Trophoblast cell (in vitro differentiated cells and primary cell): Measurements from ENCODE around the gene TSC22D2.

Experiments used
- DNase-seq, 2 donors: peaks; one replicate each; pipeline ENCODE4 v3.0.0-alpha.2; 2016
- H2AFZ ChIP-seq: 2 replicates; pipeline ENCODE4 v1.6.1; 2013; ENCODE audit warnings: low read length, moderate library complexity, mild to moderate bottlenecking; ENCODE audit not compliant: insufficient read depth, poor library complexity
- H2AK5ac ChIP-seq: 2 replicates; pipeline ENCODE4 v1.6.1; 2013; ENCODE audit warnings: mild to moderate bottlenecking, low read length
- H2BK120ac ChIP-seq: 2 replicates; pipeline ENCODE4 v1.6.1; 2013; ENCODE audit warnings: low read length, mild to moderate bottlenecking, moderate library complexity; ENCODE audit not compliant: insufficient read depth, poor library complexity
- H2BK12ac ChIP-seq: 2 replicates; pipeline ENCODE4 v1.6.1; 2013; ENCODE audit warnings: mild to moderate bottlenecking, low read length, moderate library complexity
- H2BK5ac ChIP-seq: 2 replicates; pipeline ENCODE4 v1.6.1; 2013; ENCODE audit warnings: low read length, low read depth, moderate library complexity, mild to moderate bottlenecking; ENCODE audit not compliant: poor library complexity
- H3K14ac ChIP-seq: 2 replicates; pipeline ENCODE4 v1.6.1; 2013; ENCODE audit warnings: mild to moderate bottlenecking, low read length
- H3K18ac ChIP-seq: 2 replicates; pipeline ENCODE4 v1.6.1; 2013; ENCODE audit warnings: mild to moderate bottlenecking, low read length
- H3K23ac ChIP-seq: 2 replicates; pipeline ENCODE4 v1.6.1; 2013; ENCODE audit warnings: low read length
- H3K27ac ChIP-seq: 2 replicates; pipeline ENCODE4 v1.5.1; 2013; ENCODE audit warnings: low read depth, mild to moderate bottlenecking, inconsistent platforms, low read length, moderate library complexity
- H3K27me3 ChIP-seq: 2 replicates; pipeline ENCODE4 v1.6.1; 2013; ENCODE audit warnings: inconsistent platforms, mild to moderate bottlenecking, low read length, moderate library complexity; ENCODE audit not compliant: insufficient read depth
- H3K36me3 ChIP-seq, 2 experiments: 1 replicate in 1 of 2; 2 replicates in 1 of 2; pipeline ENCODE4 v1.6.1; 2013; ENCODE audit warnings: low read length in 2 of 2, mild to moderate bottlenecking in 2 of 2, moderate library complexity in 1 of 2; ENCODE audit not compliant: insufficient read depth in 2 of 2, control insufficient read depth in 1 of 2
- H3K4ac ChIP-seq: 2 replicates; pipeline ENCODE4 v1.6.1; 2013; ENCODE audit warnings: low read depth, mild to moderate bottlenecking, low read length, moderate library complexity
- H3K4me1 ChIP-seq, 2 experiments: 1 replicate in 1 of 2; 2 replicates in 1 of 2; pipeline ENCODE4 v1.6.1; 2013; ENCODE audit warnings: low read length in 2 of 2, mild to moderate bottlenecking in 2 of 2, moderate library complexity in 1 of 2; ENCODE audit not compliant: insufficient read depth in 2 of 2, control insufficient read depth in 1 of 2
- H3K4me2 ChIP-seq: 2 replicates; pipeline ENCODE4 v1.6.1; 2013; ENCODE audit warnings: inconsistent platforms, mild to moderate bottlenecking, low read length, moderate library complexity
- H3K4me3 ChIP-seq: 2 replicates; pipeline ENCODE4 v1.5.1; 2013; ENCODE audit warnings: mild to moderate bottlenecking, low read depth, low read length, inconsistent platforms
- H3K79me1 ChIP-seq: one replicate; pipeline ENCODE4 v1.6.1; 2013; ENCODE audit warnings: low read length
- H3K79me2 ChIP-seq: 2 replicates; pipeline ENCODE4 v1.6.1; 2013; ENCODE audit warnings: low read length, mild to moderate bottlenecking; ENCODE audit not compliant: control insufficient read depth, insufficient read depth, poor library complexity
- H3K9ac ChIP-seq: 2 replicates; pipeline ENCODE4 v1.6.1; 2013; ENCODE audit warnings: mild to moderate bottlenecking, low read length
- H3K9me3 ChIP-seq: 2 replicates; pipeline ENCODE4 v1.6.1; 2013; ENCODE audit warnings: low read depth, mild to moderate bottlenecking, control low read depth, inconsistent platforms, low read length; ENCODE audit not compliant: insufficient read depth
- H4K12ac ChIP-seq: 2 replicates; pipeline ENCODE4 v1.6.1; 2013; ENCODE audit warnings: low read depth, mild to moderate bottlenecking, low read length, moderate library complexity
- H4K8ac ChIP-seq: 2 replicates; pipeline ENCODE4 v1.6.1; 2013; ENCODE audit warnings: low read depth, mild to moderate bottlenecking, low read length, moderate library complexity
- H4K91ac ChIP-seq: one replicate; pipeline ENCODE4 v1.6.1; 2013; ENCODE audit warnings: low read depth, mild to moderate bottlenecking, low read length, moderate library complexity
- WGBS: extraction: QIAGEN DNeasy Blood & Tissue Kit; methylation state at CpG from one replicate; pipeline ENCODE4 v1.1.7; 2013; ENCODE audit warnings: missing lambda C conversion rate; ENCODE audit not compliant: insufficient read length, insufficient coverage; ENCODE audit errors: extremely low coverage; 5-methylcytosine and 5-hydroxymethylcytosine counted together

The TSC22D2 gene

DNA sequence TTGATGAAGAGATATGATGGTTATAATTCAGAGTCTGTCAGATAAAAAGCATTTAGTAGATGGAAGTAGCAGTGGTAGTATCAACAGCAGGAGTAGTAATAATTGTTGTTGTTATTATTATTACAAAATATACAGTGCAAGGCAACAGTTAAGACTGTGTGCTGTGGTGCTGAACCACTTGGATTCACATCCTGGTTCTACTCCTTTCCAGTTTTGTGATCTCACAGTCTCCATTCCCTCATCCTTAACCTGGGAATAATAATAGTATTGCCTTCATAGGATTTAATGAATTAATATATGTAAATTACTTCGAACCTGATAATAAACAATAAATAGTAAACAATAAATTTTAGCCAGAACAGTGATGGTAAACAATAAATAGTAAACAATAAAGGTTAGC is 37.1 kb upstream of the TSC22D2 start:
- no peak overlapping the region for H3K4ac ChIP-seq
- H3K9ac ChIP-seq, result no peak overlapping the region
- no peak overlapping the region for H3K18ac ChIP-seq
- H3K27ac ChIP-seq, result no peak overlapping the region
- no peak overlapping the region for H4K8ac ChIP-seq
- no peak overlapping the region for H3K23ac ChIP-seq
- peaks cover 0 to 12% of the 10 kb centered on the region in 2 experiments for H3K4me1 ChIP-seq
- no peak overlapping the region for H2BK120ac ChIP-seq
- no peak overlapping the region for H3K4me2 ChIP-seq
- no peaks in the 10 kb centered on the region for H3K79me2 ChIP-seq
- no peak overlapping the region for H4K12ac ChIP-seq
- H3K14ac ChIP-seq, result no peak overlapping the region
- no peak overlapping the region for H2BK5ac ChIP-seq
- H3K9me3 ChIP-seq, result no peaks in the 10 kb centered on the region
- no peaks in the 10 kb centered on the region for H3K36me3 ChIP-seq
- DNase-seq, result no peak
- no peak overlapping the region for H2BK12ac ChIP-seq
- H4K91ac ChIP-seq, result no peak overlapping the region
- H2AFZ ChIP-seq, result no peak overlapping the region
- H3K27me3 ChIP-seq, result no peaks in the 10 kb centered on the region
- no peak overlapping the region for H2AK5ac ChIP-seq
- WGBS, result no CpG with 5 or more reads among the region's 1 CpG
- no peak overlapping the region for H3K4me3 ChIP-seq
- H3K79me1 ChIP-seq, result peaks cover 16% of the 10 kb centered on the region

DNA sequence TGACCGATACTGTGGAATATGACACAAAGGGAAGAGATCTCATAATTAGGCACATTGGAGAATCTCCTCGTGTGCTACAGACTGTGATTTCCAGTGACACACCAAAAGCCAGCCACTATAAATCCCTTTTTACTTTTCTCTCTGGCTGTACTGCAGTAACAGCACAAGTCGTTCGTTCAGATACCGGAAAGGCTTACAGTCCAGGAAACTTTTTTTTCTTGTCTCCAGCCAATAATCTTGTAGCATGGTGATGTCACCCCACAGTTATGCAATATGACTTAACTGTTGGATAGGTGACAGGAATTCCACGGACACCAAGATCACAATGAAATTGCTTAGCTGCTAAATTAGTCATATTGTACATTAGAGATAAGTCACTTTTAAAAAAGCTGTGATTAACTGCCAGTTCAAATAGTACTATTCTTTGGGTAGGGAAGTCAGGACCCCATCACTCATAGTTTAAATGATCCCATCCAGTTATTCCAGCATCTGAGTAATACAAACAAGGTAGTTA is 36.3 kb upstream of the TSC22D2 start:
- Histone ChIP-seq H3K14ac (no peak overlapping the region), H3K4me2 (peak overlapping the region; percentile 33), H3K9me3 (no peaks in the 10 kb centered on the region), H3K23ac (no peak overlapping the region), H3K4me1 (peaks cover 0 to 12% of the 10 kb centered on the region in 2 experiments), H3K18ac (no peak overlapping the region), H3K4me3 (no peak overlapping the region), H3K27ac (peak overlapping the region; percentile 97), H3K4ac (no peak overlapping the region), H2BK120ac (peak overlapping the region; percentile 46), H3K27me3 (no peaks in the 10 kb centered on the region), H4K8ac (peak overlapping the region; percentile 53), H4K12ac (no peak overlapping the region), H2BK12ac (no peak overlapping the region), H3K79me1 (peaks cover 16% of the 10 kb centered on the region), H2AK5ac (no peak overlapping the region), H3K9ac (no peak overlapping the region), H2BK5ac (peak overlapping the region; percentile 50), H2AFZ (no peak overlapping the region), H3K36me3 (no peaks in the 10 kb centered on the region), H4K91ac (no peak overlapping the region), H3K79me2 (no peaks in the 10 kb centered on the region)
- WGBS, result no CpG with 5 or more reads among the region's 6 CpGs
- peak; percentile 91 to 99 for DNase-seq

DNA sequence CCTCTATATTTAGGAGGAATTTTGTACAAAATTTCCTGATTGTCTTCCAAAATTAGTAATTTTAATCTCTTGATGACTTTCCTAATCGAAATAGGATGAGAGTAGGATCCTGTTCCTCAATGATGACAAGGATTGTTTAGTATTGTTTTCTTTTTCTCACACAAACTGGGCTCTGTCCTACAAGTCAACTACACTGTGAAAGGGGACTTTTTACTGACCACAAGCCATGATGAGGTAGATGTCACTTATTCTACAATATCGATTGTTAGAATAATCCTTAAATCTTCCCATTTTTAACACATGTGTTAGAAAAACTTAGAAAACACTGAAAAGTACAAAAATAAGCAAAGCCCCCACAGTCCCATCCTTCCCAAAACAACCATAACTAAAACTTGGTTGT is 35.8 kb upstream of the TSC22D2 start:
- no peak overlapping the region for H4K91ac ChIP-seq
- WGBS, result no CpG with 5 or more reads among the region's 2 CpGs
- H2AFZ ChIP-seq, result no peak overlapping the region
- peak overlapping the region; percentile 41 for H2AK5ac ChIP-seq
- H3K9ac ChIP-seq, result no peak overlapping the region
- H3K23ac ChIP-seq, result no peak overlapping the region
- peaks cover 0 to 12% of the 10 kb centered on the region in 2 experiments for H3K4me1 ChIP-seq
- H3K79me1 ChIP-seq, result peaks cover 16% of the 10 kb centered on the region
- peak overlapping the region; percentile 38 for H3K27ac ChIP-seq
- no peak overlapping the region for H3K14ac ChIP-seq
- H3K9me3 ChIP-seq, result no peaks in the 10 kb centered on the region
- H4K8ac ChIP-seq, result no peak overlapping the region
- H3K4ac ChIP-seq, result no peak overlapping the region
- H2BK5ac ChIP-seq, result no peak overlapping the region
- H2BK12ac ChIP-seq, result no peak overlapping the region
- no peaks in the 10 kb centered on the region for H3K27me3 ChIP-seq
- H3K4me2 ChIP-seq, result no peak overlapping the region
- no peak overlapping the region for H3K4me3 ChIP-seq
- H2BK120ac ChIP-seq, result no peak overlapping the region
- H3K18ac ChIP-seq, result no peak overlapping the region
- no peak for DNase-seq
- no peaks in the 10 kb centered on the region for H3K36me3 ChIP-seq
- no peak overlapping the region for H4K12ac ChIP-seq
- no peaks in the 10 kb centered on the region for H3K79me2 ChIP-seq

DNA sequence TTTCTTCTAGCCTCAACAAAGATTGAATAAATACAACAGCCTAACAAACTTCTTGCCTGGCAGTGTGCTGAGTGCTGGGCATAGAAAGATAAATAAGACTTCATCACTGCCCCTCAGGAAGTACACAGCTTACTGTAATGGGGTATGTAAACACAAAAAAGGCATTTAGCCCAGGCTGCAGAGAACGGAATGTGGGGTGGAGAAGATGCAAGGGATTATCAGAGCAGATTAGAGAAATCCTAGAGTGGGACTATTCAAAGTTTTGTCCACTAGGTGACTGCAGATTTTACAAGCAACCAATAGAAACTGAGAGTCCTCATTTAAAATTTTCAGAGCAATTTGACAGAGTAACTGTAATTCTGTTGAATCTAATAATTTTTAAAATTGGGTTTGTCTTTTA is 35.4 kb upstream of the TSC22D2 start:
- Histone ChIP-seq H2BK12ac (peak overlapping the region; percentile 95), H3K23ac (no peak overlapping the region), H3K9ac (no peak overlapping the region), H3K4ac (no peak overlapping the region), H2AFZ (no peak overlapping the region), H3K4me3 (no peak overlapping the region), H3K4me2 (no peak overlapping the region), H4K8ac (no peak overlapping the region), H4K91ac (no peak overlapping the region), H2BK5ac (no peak overlapping the region), H3K14ac (no peak overlapping the region), H3K4me1 (peaks cover 0 to 12% of the 10 kb centered on the region in 2 experiments), H3K9me3 (no peaks in the 10 kb centered on the region), H2AK5ac (peak overlapping the region; percentile 41), H2BK120ac (peak overlapping the region; percentile 24), H4K12ac (no peak overlapping the region), H3K36me3 (no peaks in the 10 kb centered on the region), H3K27me3 (no peaks in the 10 kb centered on the region), H3K79me2 (no peaks in the 10 kb centered on the region), H3K18ac (no peak overlapping the region), H3K27ac (no peak overlapping the region), H3K79me1 (peaks cover 15% of the 10 kb centered on the region)
- DNase-seq, result peak in 1 of 2 donors; percentile 37
- no CpG with 5 or more reads among the region's 1 CpG for WGBS
